ENCODE results near the gene MRPL32.

Gene MRPL32

DNA sequence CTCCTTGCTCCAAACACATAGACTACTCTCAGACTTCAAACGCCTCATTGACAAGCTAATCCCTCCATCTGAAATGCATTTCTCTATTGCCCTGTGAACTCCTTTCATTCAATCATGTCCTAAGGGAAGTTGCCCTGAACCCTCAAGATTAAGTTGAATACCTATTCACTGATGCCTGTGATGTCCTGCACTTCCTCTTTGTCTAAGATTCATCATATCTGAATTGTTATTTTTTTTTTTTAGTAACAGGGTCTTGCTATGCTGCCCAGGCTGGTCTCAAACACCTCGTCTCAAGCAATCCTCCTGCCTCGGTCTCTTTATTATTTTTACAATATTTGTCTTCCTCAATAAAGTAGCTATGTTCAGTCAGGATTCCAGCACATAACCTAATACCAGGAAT lies 3.4 kb upstream of the MRPL32 start:
- no peak for DNase-seq

GRCh38 chr7:42929449-42929848 lies 2.7 kb upstream of the MRPL32 start:
- DNase-seq, result no peak

DNA sequence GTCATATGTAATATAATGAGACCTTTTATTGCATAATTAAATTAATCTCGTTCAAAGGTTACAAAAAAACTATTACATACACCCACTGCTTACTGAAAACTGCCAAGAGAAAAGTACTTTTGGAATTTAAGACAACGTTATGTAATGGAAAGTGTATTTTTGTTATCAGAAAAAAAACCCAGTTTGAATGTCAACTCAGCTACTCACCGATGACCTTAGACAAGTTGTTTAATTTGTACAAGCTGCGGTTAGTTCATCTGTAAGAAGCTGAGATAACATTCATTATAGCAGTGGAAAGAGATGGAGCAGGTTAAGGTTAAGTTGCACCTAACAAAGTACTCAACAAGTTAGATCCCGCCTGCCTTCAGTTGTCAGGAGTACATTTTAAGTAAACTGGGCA lies 1.3 kb upstream of the MRPL32 start:
- no peak for DNase-seq

- DNase-seq, result no peak
These were observed 736 bp upstream of the MRPL32 start for GRCh38 chr7:42931447-42931833.

GRCh38 chr7:42932811-42933591 lies 825 bp downstream of the MRPL32 start:
- DNase-seq, result no peak

DNA sequence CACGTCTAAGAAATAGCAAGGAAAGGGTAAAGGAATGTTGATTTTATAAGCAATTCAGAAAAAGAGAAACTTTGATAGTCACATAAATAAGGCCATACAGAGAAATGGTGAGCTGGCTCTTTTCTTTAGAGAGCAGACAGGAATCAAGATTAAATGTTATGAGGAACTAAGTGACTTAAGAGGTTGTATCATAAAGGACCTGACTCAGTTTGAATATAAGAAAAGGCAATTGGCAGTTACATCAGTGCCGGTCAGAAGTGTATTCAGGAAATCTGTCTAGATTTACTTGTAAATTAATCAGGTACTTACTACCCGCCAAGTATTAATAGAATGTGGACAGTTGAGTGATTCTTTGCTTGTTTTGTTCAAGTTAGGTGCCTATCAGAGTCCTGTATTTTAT lies 2.1 kb downstream of the MRPL32 start:
- no peak for DNase-seq

DNA sequence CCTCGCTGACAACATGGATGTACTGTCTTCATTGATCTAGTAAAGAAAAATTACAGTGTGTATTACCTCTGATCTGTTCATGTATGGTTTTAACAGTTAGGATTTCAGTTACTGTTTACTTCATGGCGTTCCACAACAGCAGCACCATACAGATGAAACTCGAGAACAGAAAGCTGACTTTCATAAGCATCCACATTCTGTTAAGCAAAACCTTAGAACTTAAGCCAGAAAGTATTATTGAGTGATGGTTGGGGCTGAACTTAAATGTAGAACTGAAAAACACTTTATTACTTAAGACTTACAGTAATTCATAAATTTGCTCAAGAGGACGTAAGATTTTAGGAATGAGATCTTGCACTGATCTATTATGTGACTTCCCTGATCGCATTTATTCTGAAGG lies 3.7 kb downstream of the MRPL32 start:
- DNase-seq, result no peak

DNA sequence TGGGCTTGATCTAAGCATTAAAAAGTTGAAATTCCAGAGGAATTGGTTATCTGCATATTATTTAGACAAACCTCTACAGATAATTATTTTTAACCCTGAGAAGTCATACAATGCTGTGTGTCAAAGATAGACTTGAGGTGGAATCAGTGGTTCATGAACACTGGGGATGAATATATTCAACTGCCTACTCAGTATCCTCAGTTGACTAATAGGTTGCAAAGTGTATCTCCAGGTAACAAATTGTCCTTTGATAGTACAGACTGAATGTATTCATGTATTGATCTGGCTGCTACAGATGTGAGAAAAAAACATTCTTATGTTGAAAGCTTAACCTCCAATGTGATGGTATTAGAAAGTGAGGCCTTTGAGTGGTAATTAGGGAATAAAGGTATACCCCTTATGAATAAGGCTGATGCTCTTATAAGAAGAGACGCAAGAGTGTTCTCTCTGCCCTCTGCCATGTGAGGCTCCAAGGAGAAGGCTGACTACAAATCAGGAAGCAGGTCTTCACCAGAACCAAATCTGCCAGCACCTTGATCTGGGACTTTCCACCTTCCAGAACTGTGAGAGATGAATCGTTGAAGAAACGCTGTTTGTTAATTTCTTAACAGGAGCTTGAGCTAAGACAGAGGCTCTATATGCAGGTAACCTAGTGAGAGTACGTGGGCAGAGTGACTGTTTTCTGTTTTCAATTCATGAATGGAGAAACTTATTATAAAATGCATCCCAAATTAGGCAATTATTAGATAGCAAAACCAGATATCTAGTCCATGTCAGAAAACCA lies 7.5 kb downstream of the MRPL32 start:
- no peak for DNase-seq

GRCh38 chr7:42940985-42941847 lies 9.0 kb downstream of the MRPL32 start:
- DNase-seq, result no peak

- DNase-seq, result no peak
These were observed 13.8 kb downstream of the MRPL32 start for GRCh38 chr7:42945821-42946626.

GRCh38 chr7:42946627-42946950 lies 14.4 kb downstream of the MRPL32 start:
- DNase-seq, result no peak

DNA sequence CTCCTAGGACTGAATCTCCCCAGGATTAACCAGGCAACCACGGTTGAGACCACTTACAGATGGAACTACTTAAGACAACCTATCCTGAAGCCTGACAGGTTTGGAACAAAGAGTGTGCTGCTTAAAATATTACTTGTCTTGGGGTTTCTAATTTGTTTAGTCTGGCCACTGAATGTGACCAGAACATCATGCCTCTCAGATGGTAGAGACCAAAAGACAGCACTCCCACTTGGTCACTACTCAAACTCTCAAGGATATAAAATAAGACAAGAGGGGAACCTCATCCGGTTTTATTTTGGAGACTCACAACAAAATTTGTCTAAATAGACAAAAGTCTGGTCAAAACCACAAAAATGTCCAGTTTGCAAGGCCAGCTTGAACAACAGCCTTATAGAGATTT lies 15.3 kb downstream of the MRPL32 start:
- no peak for DNase-seq

DNA sequence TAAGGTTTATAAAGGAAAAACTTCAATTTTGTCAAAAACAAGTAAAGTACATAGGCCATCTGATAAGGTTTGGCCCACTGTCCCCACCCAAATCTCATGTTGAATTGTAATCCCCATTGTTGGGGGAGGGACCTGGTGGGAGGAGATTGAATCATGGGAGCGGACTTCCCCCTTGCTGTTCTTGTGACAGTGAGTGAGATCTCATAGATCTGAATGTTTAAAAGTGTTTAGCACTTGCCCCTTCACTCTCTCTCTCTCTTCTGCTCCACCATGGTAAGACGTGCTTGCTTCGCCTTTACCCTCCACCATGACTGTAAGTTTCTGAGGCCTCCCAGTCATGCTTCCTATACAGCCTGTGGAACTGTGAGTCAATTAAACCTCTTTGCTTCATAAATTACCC lies 18.2 kb downstream of the MRPL32 start:
- DNase-seq, result no peak

- no peak for DNase-seq
These were observed 20.2 kb downstream of the MRPL32 start for GRCh38 chr7:42952328-42952727.

- DNase-seq, result no peak
These were observed 21.8 kb downstream of the MRPL32 start for GRCh38 chr7:42953994-42954393.

DNA sequence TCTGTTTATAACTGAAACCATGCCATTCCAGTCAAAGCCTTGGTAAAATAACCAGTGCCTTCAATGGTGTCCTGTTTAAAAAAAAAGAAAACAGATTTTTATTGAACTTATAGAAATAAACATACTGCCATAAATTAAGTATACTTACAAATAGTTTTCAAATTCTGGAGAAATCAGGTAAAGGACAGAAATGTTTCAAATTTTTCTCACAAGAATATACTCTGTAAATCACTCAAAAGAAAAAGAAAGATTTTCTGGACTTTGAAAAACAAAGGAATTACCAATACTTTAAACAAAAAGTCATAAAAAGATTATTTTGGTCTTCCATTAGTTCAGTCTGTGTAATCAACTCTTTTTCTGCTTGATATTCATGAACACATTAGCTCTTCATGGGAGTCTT lies 23.9 kb downstream of the MRPL32 start:
- DNase-seq, result no peak

DNA sequence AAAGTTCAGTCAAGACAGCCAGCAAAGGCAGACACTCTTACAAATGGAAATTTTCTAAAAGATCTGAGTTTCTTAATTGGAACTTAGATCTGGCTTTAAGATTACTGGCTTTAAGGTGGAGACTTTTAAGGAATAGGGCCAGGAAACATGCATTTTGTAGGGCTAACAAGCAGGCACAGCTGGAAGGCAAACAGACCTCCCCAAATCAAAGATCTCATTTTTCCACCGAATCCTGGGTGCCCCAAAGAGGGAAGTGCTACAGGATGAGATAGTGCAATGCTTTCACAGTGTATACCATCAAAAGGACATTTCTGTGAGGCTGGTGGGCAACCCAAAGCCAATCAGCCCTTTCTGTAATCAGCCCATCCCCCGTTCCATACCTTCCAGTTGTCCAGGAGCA lies 27.4 kb downstream of the MRPL32 start:
- DNase-seq, result no peak

DNA sequence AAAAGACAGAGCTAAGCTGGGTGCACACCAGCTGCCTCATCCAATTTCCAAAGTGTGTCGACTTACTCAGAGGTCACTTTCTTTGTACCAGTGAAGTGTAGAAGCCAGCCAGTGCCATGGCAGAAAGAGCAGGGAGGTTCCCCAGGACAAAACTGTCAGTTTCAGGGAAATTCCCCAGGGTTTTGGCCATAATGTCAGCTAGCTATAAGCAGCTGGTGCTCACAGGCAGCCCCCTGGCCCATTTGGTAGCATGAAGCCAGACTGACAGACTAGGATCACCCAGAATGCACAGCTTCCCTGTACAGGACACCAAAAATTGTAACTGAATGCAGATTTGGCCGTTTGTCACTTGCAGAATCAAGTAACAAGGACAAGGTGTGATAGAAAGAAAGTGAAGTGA lies 28.6 kb downstream of the MRPL32 start:
- no peak for DNase-seq

- no peak for DNase-seq
These were observed 29.0 kb downstream of the MRPL32 start for GRCh38 chr7:42961170-42961569.

DNA sequence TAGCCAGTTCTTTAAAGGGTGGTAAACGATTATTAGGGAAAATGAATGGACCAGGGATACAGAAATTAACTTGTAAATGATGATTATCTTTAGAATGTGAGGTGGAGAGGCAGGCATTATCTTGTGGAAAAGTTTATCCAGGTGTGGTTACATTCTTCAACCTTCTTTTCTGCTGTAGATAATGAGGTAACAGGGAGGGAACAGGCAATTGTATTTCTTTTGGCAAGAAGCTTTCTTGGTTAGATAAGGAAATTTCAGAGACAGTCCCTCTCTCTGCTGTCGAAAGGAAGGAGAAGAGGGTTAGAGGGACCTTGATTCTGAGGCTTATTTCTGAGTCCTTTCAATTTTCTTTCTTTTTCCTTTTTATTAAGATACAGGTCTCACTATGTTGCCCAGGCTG lies 32.1 kb downstream of the MRPL32 start:
- no peak for DNase-seq

DNA sequence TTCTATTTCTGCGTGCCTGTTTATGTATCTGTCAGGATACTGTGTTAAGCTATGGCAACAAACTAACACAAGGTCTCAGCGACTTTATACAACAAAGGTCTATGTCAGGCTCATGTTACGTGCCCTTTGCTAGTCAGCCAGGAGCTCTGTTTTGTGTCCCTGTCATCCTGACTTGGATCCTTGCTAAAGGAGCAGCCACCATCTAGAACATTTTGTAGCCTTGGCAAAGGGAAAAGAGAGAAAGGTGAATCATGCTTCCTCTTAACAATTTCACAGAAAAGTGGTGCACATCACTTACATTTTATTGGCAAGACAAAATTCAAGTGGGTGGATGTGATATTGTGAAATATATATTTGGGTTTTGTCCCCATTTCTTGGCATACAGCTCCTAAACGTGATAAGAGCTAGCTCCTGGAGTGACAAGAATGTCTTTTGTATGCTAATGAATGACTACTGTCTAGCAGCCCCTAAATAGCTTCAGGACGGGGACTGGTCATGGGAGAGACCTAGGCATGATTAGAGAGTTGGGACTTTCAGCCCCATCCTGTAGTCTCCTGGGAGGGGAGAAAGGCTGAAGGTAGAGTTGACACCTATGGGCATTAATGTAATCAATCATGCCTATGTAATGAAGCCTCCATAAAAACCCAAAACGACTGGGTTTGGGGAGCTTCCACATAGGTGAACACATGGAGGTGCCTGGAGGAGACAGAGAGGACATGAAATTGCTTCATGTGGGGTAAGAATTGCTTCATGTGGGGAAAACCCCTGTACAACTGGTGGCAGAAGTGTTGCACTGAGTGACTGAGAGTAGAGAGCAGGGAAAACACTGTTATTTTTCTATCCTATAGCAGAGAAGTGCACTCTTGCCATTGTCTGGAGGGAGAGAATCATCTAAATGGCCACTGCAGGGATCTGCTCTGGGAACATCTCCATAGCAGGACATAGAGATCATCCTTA lies 33.0 kb downstream of the MRPL32 start:
- no peak for DNase-seq

DNA sequence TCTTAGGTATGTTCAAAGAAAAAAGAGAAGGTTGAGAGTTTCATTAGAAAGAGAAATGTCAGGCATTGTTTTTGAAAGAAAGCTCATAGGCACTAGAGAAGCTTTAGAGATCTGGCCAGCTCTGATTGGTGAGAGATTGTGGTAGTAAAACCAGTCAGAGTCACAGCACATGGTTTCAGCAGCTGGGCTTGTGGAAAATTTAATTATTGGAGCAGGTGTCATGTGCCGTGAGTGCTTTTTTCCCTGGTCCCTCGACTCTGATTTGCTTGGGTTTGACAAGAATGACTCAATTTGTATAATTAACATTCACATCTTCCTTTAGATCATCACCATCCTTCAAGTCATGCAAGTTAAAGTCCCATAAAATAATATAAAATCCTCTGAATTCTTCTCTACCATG lies 35.2 kb downstream of the MRPL32 start:
- DNase-seq, result no peak
